CD4-positive, alpha-beta T cell treated with Interleukin-6 for 4 hours (primary cell): ENCODE data around the gene CYBRD1.
"Not testable (repeated sequence)": the region's sequence is repeated elsewhere in the genome, so short reads cannot be mapped to it uniquely, and the experiment has no call there.

Experiments used
- DNase-seq: peaks from one replicate; pipeline ENCODE4 v3.0.0-alpha.2; 2020; ENCODE audit warnings: mixed read lengths

CYBRD1 gene, protein sequence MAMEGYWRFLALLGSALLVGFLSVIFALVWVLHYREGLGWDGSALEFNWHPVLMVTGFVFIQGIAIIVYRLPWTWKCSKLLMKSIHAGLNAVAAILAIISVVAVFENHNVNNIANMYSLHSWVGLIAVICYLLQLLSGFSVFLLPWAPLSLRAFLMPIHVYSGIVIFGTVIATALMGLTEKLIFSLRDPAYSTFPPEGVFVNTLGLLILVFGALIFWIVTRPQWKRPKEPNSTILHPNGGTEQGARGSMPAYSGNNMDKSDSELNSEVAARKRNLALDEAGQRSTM

DNA sequence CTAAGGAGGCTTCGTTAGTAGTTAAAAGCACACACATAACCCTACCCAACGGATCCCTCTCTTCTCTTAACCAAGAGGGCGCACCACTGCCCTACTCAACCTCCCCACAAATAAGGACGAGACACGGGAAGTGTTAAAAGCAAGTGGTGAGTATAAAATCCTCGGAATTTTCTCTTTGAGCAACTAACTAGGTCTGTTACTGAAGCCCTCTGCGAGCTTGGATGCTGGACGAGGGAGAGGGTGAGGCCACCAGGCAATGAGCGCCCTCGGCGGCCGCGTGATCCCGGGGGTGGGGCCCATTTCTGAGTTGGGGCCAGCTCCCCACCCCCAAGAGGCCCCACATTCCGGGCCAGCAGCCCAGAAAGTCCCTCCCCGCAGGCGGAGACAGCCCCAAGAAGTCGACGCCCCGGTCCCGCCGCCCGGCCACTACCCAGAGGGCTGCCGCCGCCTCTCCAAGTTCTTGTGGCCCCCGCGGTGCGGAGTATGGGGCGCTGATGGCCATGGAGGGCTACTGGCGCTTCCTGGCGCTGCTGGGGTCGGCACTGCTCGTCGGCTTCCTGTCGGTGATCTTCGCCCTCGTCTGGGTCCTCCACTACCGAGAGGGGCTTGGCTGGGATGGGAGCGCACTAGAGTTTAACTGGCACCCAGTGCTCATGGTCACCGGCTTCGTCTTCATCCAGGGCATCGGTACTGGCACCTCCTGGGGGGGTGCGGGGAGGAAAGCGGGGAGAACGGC is at the start of gene CYBRD1:
Gene CYBRD1 (plus strand): TSS at position 423 of the 736 bp plus-strand sequence. CDS start 72 bp downstream, at position 495.
- DNase-seq: no peak

DNA sequence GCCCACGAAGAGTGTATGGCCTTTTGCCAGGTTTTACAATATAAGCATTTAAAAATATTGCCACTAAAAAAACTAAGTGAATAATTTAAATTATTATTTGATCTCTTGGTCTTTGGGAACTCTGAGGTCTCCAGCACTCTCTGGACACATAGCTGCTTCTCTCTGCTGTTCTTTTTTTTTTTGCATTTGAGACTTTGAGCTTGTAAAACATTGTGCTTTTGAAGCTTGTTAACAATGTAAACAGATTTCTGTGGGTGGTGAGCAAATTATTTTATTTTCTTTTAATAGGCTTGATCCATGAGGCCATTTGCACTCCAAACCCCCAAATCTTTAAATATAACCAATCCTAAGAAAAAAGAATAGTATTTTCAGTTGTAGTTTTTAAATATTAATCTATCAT is 46.3 kb upstream of the CYBRD1 start:
- DNase-seq: no peak

GRCh38 chr2:171478345-171478744 is 43.9 kb upstream of the CYBRD1 start:
- no peak for DNase-seq

GRCh38 chr2:171479154-171479814 is 43.0 kb upstream of the CYBRD1 start:
- DNase-seq: no peak

- no peak for DNase-seq
Observed at GRCh38 chr2:171480908-171481307, 41.4 kb upstream of the CYBRD1 start.

GRCh38 chr2:171482308-171482707 is 40.0 kb upstream of the CYBRD1 start:
- DNase-seq: no peak

GRCh38 chr2:171482877-171483276 is 39.4 kb upstream of the CYBRD1 start:
- no peak for DNase-seq

DNA sequence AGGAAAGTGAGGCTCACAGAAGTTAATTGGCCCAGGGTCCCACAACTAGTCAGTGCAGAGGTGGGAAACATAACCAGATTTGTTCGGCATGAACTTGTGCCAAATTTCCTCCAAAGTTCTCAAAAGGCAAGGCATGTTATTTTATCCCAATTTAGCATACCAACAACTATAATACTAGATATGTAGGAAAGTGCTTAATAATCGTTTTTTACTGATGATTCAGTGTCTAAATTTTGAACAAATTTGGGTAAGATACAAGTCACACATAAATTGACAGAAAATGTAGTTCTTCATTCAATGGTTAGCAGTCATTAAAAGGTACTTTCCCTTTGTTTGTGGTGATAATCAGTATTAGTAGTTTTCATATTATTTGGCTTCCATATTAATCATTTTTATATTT is 38.5 kb upstream of the CYBRD1 start:
- DNase-seq: no peak

GRCh38 chr2:171485116-171485515 is 37.2 kb upstream of the CYBRD1 start:
- no peak for DNase-seq

- DNase-seq: no peak
Observed at GRCh38 chr2:171487201-171487600, 35.1 kb upstream of the CYBRD1 start.

DNA sequence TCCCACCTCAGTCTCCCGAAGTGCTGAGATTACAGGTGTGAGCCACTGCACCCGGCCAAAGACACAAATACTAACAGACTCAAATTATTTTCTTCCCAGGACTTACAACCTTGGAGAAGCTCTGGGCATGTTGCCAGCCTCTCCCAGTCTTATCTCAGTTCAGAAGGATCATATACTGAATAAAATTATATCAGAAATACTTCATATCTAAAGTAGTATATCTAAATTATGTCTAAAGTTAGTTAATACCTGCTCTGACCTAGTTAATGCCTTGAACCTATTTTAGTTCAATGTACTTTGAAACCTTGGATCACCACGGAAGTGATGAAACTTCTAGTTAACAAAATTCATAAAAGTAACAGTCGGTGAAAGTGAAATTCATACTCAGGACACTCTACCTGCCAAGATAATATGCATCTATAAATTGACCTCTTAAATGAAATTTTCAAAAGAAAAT is 34.4 kb upstream of the CYBRD1 start:
- DNase-seq: no peak

DNA sequence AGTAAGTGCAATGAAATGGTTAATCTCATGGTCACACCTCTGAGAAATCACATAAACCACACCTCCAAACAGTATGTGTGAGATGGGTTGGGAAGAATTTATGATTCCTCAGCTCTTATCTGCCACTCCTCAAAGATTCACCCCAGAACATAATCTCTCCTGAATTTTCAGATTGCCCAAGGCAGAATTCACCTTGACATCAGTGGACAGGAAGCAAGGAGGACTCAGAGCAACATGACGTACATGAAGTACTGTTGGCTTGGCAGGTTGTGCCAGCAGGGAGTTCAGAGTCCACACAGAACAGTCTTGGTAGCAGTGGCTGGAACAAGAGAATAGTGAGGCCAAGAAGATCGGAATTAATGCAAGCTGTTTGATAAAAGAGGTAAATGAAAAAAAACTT is 31.7 kb upstream of the CYBRD1 start:
- no peak for DNase-seq

DNA sequence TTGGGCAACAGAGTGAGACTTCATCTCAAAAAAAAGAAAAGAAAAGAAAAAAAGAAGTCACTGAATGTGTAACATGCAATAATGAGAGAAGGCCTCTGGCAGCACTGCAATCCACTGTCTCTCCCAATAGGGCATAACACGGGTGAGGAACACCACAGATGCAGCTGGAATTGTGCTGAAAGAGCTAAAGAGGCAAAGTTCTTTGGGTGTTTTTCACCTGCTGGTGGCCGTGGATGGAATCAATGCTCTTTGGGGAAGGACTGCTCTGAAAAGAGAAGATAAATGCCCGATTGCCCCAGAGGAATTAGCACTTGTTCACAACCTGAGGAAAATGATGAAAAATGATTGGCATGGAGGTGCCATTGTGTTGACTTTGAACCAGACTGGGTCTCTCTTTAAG is 31.0 kb upstream of the CYBRD1 start:
- DNase-seq: no peak

GRCh38 chr2:171492664-171493063 is 29.6 kb upstream of the CYBRD1 start:
- no peak for DNase-seq

GRCh38 chr2:171497664-171498063 is 24.6 kb upstream of the CYBRD1 start:
- not testable (repeated sequence) for DNase-seq

DNA sequence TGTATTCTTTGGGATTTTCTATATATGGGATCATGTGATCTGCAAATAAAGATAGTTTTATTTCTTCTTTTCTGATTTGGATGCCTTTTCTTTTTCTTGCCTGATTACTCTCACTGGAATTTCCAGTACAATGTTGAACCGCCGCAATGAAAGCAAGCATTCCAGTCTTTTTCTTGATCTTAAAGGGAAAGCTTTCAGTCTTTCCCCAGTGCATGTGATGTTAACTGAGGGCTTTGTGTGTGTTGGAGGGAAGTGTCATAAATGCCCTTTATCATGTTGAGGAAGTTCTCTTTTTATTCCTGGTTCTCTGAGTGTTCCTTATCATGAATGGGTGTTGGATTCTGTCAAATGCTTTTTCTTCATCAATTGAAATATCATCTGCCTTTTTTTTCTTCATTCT is 16.9 kb upstream of the CYBRD1 start:
- no peak for DNase-seq

DNA sequence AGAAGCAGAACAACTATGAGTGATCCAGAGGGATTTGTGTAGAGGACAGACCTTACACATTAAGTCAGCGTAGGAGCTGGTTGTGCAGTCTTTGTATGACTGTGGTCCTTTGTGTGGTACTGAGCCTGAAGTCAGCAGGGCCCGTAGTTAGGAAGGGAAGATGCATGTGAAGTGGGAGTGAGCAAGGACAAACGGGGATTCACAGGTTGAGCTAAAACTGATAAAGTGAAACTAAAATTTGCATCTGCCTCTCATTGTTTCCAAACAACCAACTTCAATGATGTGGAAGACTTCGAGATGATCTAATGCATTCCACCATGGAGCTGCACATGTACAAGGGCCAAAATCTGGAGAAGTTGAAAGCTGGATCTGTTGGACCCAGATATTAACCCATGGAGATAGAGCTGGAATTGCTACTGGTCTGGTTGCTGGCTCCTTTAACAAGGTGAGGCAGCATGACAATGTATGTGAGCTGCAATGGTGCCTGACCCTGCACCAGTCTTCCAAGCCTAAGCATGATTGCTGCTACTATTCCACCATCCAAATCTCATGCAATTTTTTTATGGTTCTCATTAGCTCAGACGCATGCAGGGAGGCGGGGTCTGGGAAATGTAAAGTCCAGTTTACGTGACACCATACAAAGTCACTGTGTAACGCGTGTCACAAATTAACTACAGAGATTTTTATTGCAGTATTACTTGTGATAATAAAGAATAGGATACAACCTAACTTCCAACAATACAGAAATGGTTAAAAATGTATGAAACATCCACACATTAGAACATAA is 12.1 kb upstream of the CYBRD1 start:
- DNase-seq: no peak

- DNase-seq: no peak
Observed at GRCh38 chr2:171512014-171512413, 10.3 kb upstream of the CYBRD1 start.

DNA sequence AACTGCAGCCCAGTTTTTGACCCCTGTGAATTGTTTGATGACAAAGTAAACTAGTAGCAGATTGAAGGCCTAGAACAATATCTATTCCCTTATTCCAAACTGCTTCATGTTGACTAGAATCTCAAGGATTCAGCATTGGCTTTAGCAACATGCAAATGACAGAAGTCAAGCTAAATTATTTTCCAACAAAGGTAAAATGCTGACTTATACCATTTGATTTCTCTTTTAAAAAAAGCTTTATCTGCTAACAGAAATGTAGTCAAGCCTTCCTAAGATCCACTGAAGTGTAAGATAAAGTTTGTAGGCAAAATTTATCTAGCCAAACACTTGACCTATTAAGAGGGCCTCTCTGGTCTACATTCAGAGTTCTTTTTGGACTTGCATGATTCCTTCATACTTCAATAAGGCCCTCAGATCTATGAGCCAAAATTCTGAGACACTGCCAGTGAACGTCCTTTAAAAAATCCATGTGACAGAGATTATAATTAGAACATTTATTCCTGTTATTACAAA is 9.5 kb upstream of the CYBRD1 start:
- DNase-seq: no peak

DNA sequence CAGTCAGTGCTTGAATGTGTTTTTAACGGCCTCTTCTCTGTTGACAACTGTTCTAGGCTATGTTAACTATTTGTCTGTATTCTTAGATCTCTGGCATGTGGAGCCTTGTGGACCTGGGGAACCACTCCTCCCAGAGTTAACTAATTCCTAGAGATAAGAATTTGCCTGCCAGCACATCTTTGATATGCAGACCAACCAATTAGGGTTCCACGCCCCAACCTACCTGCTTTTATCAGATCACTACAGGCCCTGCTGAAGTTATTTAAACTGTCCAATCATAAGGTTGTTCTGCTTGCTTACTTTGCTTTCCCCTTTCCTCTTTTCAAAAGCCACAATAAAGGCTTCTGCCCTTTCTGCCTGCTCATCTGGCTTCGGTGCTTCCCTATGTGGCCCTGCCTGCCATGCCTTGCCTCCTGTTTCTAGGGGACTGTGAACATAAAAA is 8.5 kb upstream of the CYBRD1 start:
- no peak for DNase-seq

DNA sequence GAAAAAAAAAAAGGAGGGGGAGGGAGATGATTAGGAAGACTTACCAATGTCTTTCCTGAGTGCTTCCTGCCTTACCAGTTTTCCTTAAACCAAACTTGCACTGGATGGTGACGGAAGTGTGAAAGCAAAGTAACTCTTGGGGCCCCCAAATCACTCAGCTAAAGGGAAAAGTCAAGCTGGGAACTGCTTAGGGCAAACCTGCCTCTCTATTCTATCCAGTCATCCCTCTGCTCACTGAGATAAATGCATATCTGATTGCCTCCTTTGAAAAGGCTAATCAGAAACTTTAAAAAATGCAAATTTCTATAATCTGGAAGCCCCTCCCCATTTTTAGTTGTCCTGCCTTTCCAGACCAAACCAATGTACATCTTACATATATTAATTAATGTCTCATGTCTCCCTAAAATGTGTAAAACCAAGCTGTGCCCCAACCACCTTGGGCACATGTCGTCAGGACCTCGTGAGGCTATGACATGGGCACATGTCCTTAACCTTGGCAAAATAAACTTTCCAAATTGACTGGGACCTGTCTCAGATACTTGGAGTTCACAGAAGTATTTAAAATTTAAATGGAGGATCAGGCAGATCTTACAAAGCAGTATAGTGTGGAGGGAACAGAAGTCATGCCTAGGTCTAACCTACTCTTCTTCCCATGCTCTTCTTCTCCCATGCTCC is 7.2 kb upstream of the CYBRD1 start:
- DNase-seq: no peak

GRCh38 chr2:171515672-171516298 is 6.5 kb upstream of the CYBRD1 start:
- DNase-seq: no peak
